Gastroesophageal sphincter (tissue), 4 donors: Measurements from ENCODE around the gene NOC2L. TPM values are rescaled to one million over a fixed set of nuclear protein-coding genes. Genes with fewer than 3 reads are reported as not detected.

Source experiments
- ATAC-seq: fragments of 150-250 bp; one replicate; pipeline ENCODE4 v1.9.1; 2016; ENCODE audit warnings: mild to moderate bottlenecking, moderate library complexity
- H3K27ac ChIP-seq, 4 donors: fragments of 200-600 bp; sonication (generic) in 3 of 4; 1 replicate in 3 of 4; 2 replicates in 1 of 4; pipeline ENCODE4 v1.5.1; 2016 to 2019
- H3K27me3 ChIP-seq: fragments of 200-600 bp; sonication (generic); one replicate; pipeline ENCODE4 v1.5.1; 2019
- H3K36me3 ChIP-seq, 2 donors: fragments of 200-600 bp; sonication (generic); one replicate each; pipeline ENCODE4 v1.5.1; 2019; ENCODE audit warnings: control low read depth in 1 of 2
- H3K4me1 ChIP-seq, 3 donors: fragments of 200-600 bp; sonication (generic); 1 replicate in 2 of 3; 2 replicates in 1 of 3; pipeline ENCODE4 v1.5.1; 2016 to 2019; ENCODE audit warnings: control low read depth in 2 of 3
- H3K4me3 ChIP-seq, 2 donors: fragments of 200-600 bp; sonication (generic); one replicate each; pipeline ENCODE4 v1.5.1; 2019; ENCODE audit warnings: mild to moderate bottlenecking in 1 of 2, moderate library complexity in 1 of 2
- H3K9me3 ChIP-seq, 3 donors: fragments of 200-600 bp; sonication (generic); one replicate each; pipeline ENCODE4 v1.5.1; 2017 to 2019; ENCODE audit warnings: control low read depth in 2 of 3
- CTCF ChIP-seq, 4 experiments: fragments of 200-600 bp in 2 of 4; fragments of 450-650 bp in 2 of 4; sonication (generic) in 1 of 4; IDR thresholded peaks; one replicate each; pipeline ENCODE4 v1.5.1; 2017 to 2019; ENCODE audit warnings: antibody characterized with exemption in 4 of 4, mild to moderate bottlenecking in 2 of 4, moderate library complexity in 2 of 4
- EP300 ChIP-seq: sonication (generic); formaldehyde crosslinking; IDR thresholded peaks from one replicate; pipeline ENCODE4 v1.6.1; 2017; ENCODE audit warnings: antibody characterized with exemption, mild to moderate bottlenecking
- POLR2A ChIP-seq, 2 donors: fragments of 450-650 bp; IDR thresholded peaks; one replicate each; pipeline ENCODE4 v1.6.1; 2017; ENCODE audit warnings: antibody characterized with exemption in 2 of 2, mild to moderate bottlenecking in 2 of 2, moderate library complexity in 1 of 2
- POLR2AphosphoS5 ChIP-seq: sonication (generic); formaldehyde crosslinking; IDR thresholded peaks from one replicate; pipeline ENCODE4 v1.6.1; 2017; ENCODE audit warnings: antibody characterized with exemption
- WGBS, 2 donors: methylation state at CpG; one replicate each; pipeline ENCODE4 v1.1.5; 2018; ENCODE audit warnings: low coverage in 1 of 2; 5-methylcytosine and 5-hydroxymethylcytosine counted together
- total RNA-seq, 4 donors: library from RNA; depleted of rRNA; stranded (reverse); fragments of >200 nt; gene quantifications; one replicate each; pipeline ENCODE4 v1.1.0, GENCODE V29; 2016

Gene NOC2L
- total RNA-seq, 4 donors from 2014 or later = 36.3 to 54.1 (median 45.2) TPM

GRCh38 chr1:983798-984475 lies 24.9 kb upstream of the NOC2L start:
- H3K27me3 ChIP-seq = peaks cover 60% of the 10 kb centered on the region
- peak; percentile 61 for ATAC-seq
- peak overlapping the region in 1 of 2 donors; percentile 24 for H3K4me3 ChIP-seq
- H3K4me1 ChIP-seq = peaks cover 0 to 8% (median 3%) of the 10 kb centered on the region in 3 donors
- H3K27ac ChIP-seq = no peak overlapping the region
- no peak for TF ChIP-seq POLR2A (IDR thresholded peaks at IDR 0.05)
- TF ChIP-seq EP300 = no peak
- peak in 3 of 4 experiments; percentile 44 to 100 (median 64) for TF ChIP-seq CTCF (IDR thresholded peaks at IDR 0.05)
- no peaks in the 10 kb centered on the region for H3K36me3 ChIP-seq
- WGBS, 2 donors = 31% methylated on average over 3 of the region's 29 CpGs; no CpG with 5 or more reads in 1 of the 2 donors
- H3K9me3 ChIP-seq = no peaks in the 10 kb centered on the region

GRCh38 chr1:982765-983436 lies 23.8 kb upstream of the NOC2L start:
- Histone ChIP-seq H3K4me1 (peaks cover 0 to 8% (median 3%) of the 10 kb centered on the region in 3 donors), H3K4me3 (no peak overlapping the region), H3K9me3 (no peaks in the 10 kb centered on the region), H3K36me3 (no peaks in the 10 kb centered on the region), H3K27me3 (peaks cover 69% of the 10 kb centered on the region), H3K27ac (no peak overlapping the region)
- ATAC-seq = no peak
- 74 to 89% methylated on average over 7 to 9 of the region's 43 CpGs for WGBS, 2 donors
- TF ChIP-seq POLR2A (IDR thresholded peaks at IDR 0.05) = no peak
- no peak for TF ChIP-seq CTCF (IDR thresholded peaks at IDR 0.05)
- no peak for TF ChIP-seq POLR2AphosphoS5
- no peak for TF ChIP-seq EP300

GRCh38 chr1:981955-982558 lies 23.0 kb upstream of the NOC2L start, which contains the start of gene PERM1:
Gene PERM1 (minus strand): TSS chr1:982093. CDS start chr1:981029, 1,064 bp downstream.
- ATAC-seq = no peak
- Histone ChIP-seq H3K36me3 (no peaks in the 10 kb centered on the region), H3K27me3 (peaks cover 69% of the 10 kb centered on the region), H3K4me1 (peaks cover 0 to 8% (median 3%) of the 10 kb centered on the region in 3 donors), H3K27ac (no peak within 1 kb of the TSS), H3K4me3 (no peak within 1 kb of the TSS), H3K9me3 (no peaks in the 10 kb centered on the region)
- TF ChIP-seq EP300 (no peak), POLR2AphosphoS5 (no peak), CTCF (IDR thresholded peaks at IDR 0.05) (no peak), POLR2A (IDR thresholded peaks at IDR 0.05) (no peak)
- 90% methylated on average over 2 of the region's 28 CpGs; no CpG with 5 or more reads in 1 of the 2 donors for WGBS, 2 donors

- WGBS, 2 donors = no CpG with 5 or more reads among the region's 21 CpGs
- Histone ChIP-seq H3K4me1 (peaks cover 0 to 8% (median 3%) of the 10 kb centered on the region in 3 donors), H3K36me3 (no peaks in the 10 kb centered on the region), H3K27me3 (peaks cover 69% of the 10 kb centered on the region), H3K9me3 (no peaks in the 10 kb centered on the region), H3K27ac (no peak overlapping the region), H3K4me3 (no peak overlapping the region)
- ATAC-seq = no peak
- no peak for TF ChIP-seq CTCF (IDR thresholded peaks at IDR 0.05)
- TF ChIP-seq POLR2A (IDR thresholded peaks at IDR 0.05) = no peak
- no peak for TF ChIP-seq POLR2AphosphoS5
- TF ChIP-seq EP300 = no peak
Measured at GRCh38 chr1:981491-981954, 22.5 kb upstream of the NOC2L start.
